Left ventricle myocardium superior (tissue), 1 donor: ENCODE measurements around the gene PIAS4. TPM values are rescaled to one million over a fixed set of nuclear protein-coding genes. Genes with fewer than 3 reads are reported as not detected.
A peak's percentile ranks its signal among the peaks of the same experiment; 100 is the strongest.

Source experiments
- ATAC-seq: fragments of 200-7000 bp; cut with Tn5 transposase; one replicate; pipeline ENCODE4 v1.9.1; 2020; ENCODE audit warnings: mild to moderate bottlenecking, moderate library complexity
- DNase-seq: peaks from one replicate; pipeline ENCODE4 v3.0.0-alpha.2; 2020
- intact Hi-C: fragments of 100-400 bp; cut with micrococcal nuclease; formaldehyde crosslinking; loops from one replicate; pipeline ENCODE4 v1.11.0; 2022
- microRNA-seq: library from miRNA; unstranded; fragments of <30 nt; microRNA quantifications from one replicate; pipeline ENCODE4 v1.2.0, GENCODE V29; 2020; ENCODE audit warnings: borderline number of aligned reads
- total RNA-seq: library from RNA; stranded (reverse); fragmentation: NEBNext Ultra II Directional; extraction: Animal tissue kit (Norgen Biotek cat#: 25700); gene quantifications from one replicate; pipeline ENCODE4 v1.2.1, GENCODE V29; 2021
- donor health status: DM: no; HTN: yes; CAD: no; lungs with severe emphysema.

PIAS4 gene
- total RNA-seq, 1 donor from 2014 or later: 19.8 TPM

DNA sequence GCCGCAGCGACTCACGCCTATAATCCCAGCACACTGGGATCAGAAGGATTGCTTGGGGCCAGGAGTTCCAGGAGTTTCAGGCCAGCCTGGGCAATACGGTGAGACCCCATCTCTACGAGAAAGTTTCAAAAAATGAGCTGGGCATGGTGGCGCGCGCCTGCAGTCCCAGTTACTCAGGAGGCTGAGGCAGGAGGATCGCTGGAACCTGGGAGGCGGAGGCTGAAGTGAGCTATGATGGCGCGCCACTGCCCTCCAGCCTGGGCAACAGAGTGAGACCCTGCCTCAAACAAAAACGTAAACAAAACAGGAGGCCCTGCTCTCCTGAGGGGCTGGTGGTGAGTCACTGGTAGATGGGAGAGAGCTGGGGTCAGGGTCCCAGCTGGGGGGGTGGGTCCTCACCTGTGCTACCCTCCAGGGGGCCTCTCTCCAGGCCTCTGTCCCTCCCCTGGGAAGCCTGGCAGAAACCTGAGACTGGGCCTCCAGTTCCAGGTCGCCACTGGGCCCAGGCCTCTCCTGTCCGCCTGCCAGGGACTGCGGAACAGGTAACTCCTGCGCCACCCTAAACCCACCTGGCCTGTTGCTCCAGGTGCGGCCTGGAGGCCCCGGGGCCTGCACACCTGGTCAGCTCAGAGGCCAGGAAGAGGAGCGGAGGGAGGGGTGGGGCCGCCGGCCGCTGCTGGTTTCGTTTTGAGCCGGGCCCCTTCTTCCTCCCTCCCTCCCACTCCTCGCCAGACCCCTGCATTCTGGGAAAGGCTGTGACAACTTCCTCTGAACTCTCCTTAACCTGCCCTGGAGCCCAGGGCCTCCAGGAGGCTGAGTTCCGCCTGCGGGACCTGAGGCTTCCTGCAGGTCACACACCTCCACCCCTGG is 76.4 kb downstream of the PIAS4 start:
- peak; percentile 13 for ATAC-seq
- DNase-seq: no peak
- intact Hi-C loops: no loop called here

DNA sequence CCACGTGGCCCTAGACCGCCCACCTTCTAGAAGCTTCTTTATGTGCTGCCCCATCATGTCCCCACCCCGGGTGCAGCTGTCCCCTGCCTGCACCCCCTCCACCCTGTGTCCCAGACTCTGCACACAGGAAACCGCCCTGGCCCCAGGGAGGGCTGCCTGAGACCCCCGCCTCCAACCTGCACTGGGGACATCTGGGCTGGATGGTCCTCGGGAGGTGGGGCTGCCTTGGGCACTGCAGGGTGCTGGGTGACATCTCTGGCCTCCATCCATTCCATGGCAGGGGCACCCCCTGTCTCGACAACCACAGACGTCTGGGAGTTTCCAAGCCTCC is 77.0 kb downstream of the PIAS4 start:
- no peak for ATAC-seq
- DNase-seq: no peak
- intact Hi-C loops: no loop called here

DNA sequence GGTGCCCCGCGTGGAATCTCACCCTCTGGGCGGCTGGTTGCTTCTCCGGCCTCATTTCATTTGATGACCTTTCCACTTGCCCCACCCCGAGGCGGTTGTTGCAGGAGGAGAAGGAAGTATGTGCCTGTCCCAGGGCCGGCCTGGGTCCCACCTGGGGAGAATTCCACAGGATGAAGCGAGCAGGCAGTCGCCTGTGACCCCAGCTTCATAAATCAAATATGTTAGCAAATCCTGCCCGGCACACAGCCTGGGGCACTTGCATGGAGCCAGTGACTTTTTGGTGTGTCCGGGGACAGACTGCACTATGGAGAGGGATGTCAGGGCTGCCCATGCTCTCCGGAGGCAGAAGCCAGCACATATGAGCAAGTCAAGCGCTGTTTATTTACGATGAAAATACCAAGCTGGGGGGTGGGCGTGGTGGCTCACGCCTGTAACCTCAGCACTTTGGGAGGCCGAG is 78.9 kb downstream of the PIAS4 start:
- ATAC-seq (no peak), DNase-seq (no peak)
- intact Hi-C loops: no loop called here

DNA sequence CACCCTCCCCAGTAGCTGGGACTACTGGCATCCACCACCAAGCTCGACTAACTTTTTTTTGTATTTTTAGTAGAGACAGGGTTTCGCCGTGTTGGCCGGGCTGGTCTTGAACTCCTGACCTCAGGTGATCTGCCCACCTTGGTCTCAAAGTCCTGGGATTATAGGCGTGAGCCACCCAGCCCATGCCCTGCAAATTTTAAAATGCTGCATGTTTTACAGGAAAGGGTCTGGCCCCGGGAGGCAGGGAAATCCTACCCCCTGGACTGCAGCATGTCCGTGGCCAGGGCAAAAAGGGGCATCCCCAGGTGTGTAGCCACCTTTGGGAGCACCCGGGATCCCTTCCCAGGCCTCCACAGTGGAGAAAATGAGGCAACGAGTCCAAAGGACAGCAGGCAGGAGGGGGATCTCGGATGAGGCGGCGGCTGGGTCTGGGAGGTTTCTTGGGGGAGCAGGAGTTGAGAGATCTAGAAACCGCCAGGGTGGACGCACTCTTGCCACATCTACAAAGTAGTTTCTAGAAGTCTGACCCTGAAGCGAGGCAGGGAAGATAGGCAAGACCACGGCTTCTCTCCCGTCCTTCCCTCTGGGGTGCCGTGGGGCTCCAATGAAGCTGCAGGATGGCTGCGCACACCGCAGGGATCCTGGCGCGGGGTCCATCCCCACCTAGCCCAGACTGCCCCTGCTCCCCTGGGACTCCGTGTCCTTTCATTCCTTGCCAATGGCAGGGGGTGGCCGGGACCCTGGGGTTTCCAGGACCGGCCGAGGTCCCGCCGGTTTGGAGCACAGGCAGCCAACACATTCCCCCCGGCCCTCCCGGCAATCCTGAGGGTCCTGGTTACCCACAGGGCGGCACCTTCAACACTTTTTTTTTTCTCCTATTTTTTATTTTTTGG is 80.5 kb downstream of the PIAS4 start:
- DNase-seq (no peak), ATAC-seq (no peak)
- intact Hi-C loops: no loop called here

DNA sequence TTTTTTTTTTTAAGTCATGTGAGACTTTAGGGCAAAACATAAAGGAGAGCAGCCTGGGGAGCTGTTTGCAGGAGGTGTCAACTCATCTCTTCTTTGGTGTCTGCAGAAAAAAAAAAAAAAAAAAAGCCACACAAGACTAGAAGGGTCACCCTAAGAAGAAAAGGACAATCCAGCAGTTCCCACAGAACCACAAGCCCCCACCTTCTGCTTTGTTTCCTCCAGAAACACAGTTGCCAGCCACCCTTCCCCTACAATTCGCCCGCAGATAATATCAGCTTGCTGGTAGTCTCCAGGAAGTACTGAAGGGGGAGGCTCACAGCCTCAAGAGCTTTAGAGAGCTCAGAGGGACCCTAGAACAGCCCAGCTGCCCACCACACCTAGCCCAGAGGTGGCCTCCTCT is 81.4 kb downstream of the PIAS4 start:
- ATAC-seq (peak; percentile 10), DNase-seq (no peak)
- intact Hi-C loops: no loop called here

Small RNAs within 50 kb of the gene (microRNA-seq; reads per million reads assigned to microRNA genes)
- gene MIR637: not detected

Other genes with a start within 250 kb of the PIAS4 start
- gene APBA3, start 246.0 kb upstream of the PIAS4 start, total RNA-seq: 12.5 TPM
- gene MRPL54, start 245.1 kb upstream of the PIAS4 start, total RNA-seq: 70.8 TPM
- not detected for gene RAX2, start 235.5 kb upstream of the PIAS4 start, total RNA-seq
- 0.62 TPM for gene MATK, start 221.4 kb upstream of the PIAS4 start, total RNA-seq
- gene ZFR2, start 138.7 kb upstream of the PIAS4 start, total RNA-seq: not detected
- gene ATCAY, start 127.1 kb upstream of the PIAS4 start, total RNA-seq: not detected
- 1,046 TPM for gene NMRK2, start 74.7 kb upstream of the PIAS4 start, total RNA-seq
- gene DAPK3, start 36.6 kb upstream of the PIAS4 start, total RNA-seq: 68.5 TPM
- 2,417 TPM for gene EEF2, start 22.3 kb upstream of the PIAS4 start, total RNA-seq
- gene ZBTB7A, start 59.2 kb downstream of the PIAS4 start, total RNA-seq: 35.2 TPM
- 148 TPM for gene MAP2K2, start 116.4 kb downstream of the PIAS4 start, total RNA-seq
- not detected for gene CREB3L3, start 145.9 kb downstream of the PIAS4 start, total RNA-seq
- gene SIRT6, start 174.8 kb downstream of the PIAS4 start, total RNA-seq: 9.3 TPM
- gene ANKRD24, start 175.0 kb downstream of the PIAS4 start, total RNA-seq: 0.42 TPM
- gene EBI3, start 221.8 kb downstream of the PIAS4 start, total RNA-seq: 0.92 TPM
- gene YJU2, start 239.3 kb downstream of the PIAS4 start, total RNA-seq: 8.3 TPM